HUDEP-2 (cell line): ENCODE data around the gene PEX1.
"Not testable (repeated sequence)": the region's sequence is repeated elsewhere in the genome, so short reads cannot be mapped to it uniquely, and the experiment has no call there.

Experiments
- DNase-seq, 76 experiments: peaks; one replicate each; lab custom pipeline; 2025; ENCODE audit not compliant: unreplicated experiment in 76 of 76; lab: John Stamatoyannopoulos, UW

Gene PEX1

GRCh38 chr7:92506363-92506762 is 22.0 kb downstream of the PEX1 start:
- no peak for DNase-seq

- no peak for DNase-seq
Observed at GRCh38 chr7:92504563-92504962, 23.8 kb downstream of the PEX1 start.

GRCh38 chr7:92503767-92504166 is 24.6 kb downstream of the PEX1 start:
- no peak for DNase-seq

- no peak for DNase-seq
Observed at GRCh38 chr7:92498557-92498956, 29.8 kb downstream of the PEX1 start.

- DNase-seq, result no peak
Observed at GRCh38 chr7:92496876-92497275, 31.4 kb downstream of the PEX1 start.

- no peak for DNase-seq
Observed at GRCh38 chr7:92489634-92490033, 38.7 kb downstream of the PEX1 start.

- no peak for DNase-seq
Observed at GRCh38 chr7:92487804-92488203, 40.5 kb downstream of the PEX1 start.

- no peak for DNase-seq
Observed at GRCh38 chr7:92485974-92486373, 42.3 kb downstream of the PEX1 start.

GRCh38 chr7:92485267-92485892 is 42.9 kb downstream of the PEX1 start:
- no peak for DNase-seq

- DNase-seq, result not testable (repeated sequence)
Observed at GRCh38 chr7:92484226-92484625, 44.1 kb downstream of the PEX1 start.

GRCh38 chr7:92483624-92484023 is 44.7 kb downstream of the PEX1 start:
- DNase-seq, result not testable (repeated sequence)

GRCh38 chr7:92479146-92479545 is 49.2 kb downstream of the PEX1 start:
- DNase-seq, result not testable (repeated sequence)

GRCh38 chr7:92478711-92479110 is 49.6 kb downstream of the PEX1 start:
- DNase-seq, result no peak

- no peak for DNase-seq
Observed at GRCh38 chr7:92478095-92478494, 50.2 kb downstream of the PEX1 start.

- DNase-seq, result not testable (repeated sequence)
Observed at GRCh38 chr7:92477681-92478080, 50.6 kb downstream of the PEX1 start, which contains the start of gene ERVW-1. ERVW-1 (minus strand) TSS chr7:92477946; CDS start chr7:92470381, 7,565 bp downstream.

- not testable (repeated sequence) for DNase-seq
Observed at GRCh38 chr7:92475851-92476590, 52.3 kb downstream of the PEX1 start.

- not testable (repeated sequence) for DNase-seq
Observed at GRCh38 chr7:92475261-92475770, 53.0 kb downstream of the PEX1 start.

GRCh38 chr7:92473989-92474388 is 54.3 kb downstream of the PEX1 start:
- DNase-seq, result not testable (repeated sequence)

GRCh38 chr7:92468589-92468988 is 59.7 kb downstream of the PEX1 start:
- not testable (repeated sequence) for DNase-seq

- no peak for DNase-seq
Observed at GRCh38 chr7:92466682-92467081, 61.6 kb downstream of the PEX1 start.

GRCh38 chr7:92464515-92464914 is 63.8 kb downstream of the PEX1 start:
- DNase-seq, result no peak

- DNase-seq, result no peak
Observed at GRCh38 chr7:92462560-92462959, 65.8 kb downstream of the PEX1 start.
